H1 (cell line): ENCODE results near the gene BRME1. TPM values are rescaled to one million over a fixed set of nuclear protein-coding genes. Genes with fewer than 3 reads are reported as not detected.

Experiments used
- CTCF ChIA-PET: fragments of 300-600 bp; sonication (Branson Sonifier 250); formaldehyde crosslinking; loops from one replicate; lab custom pipeline; 2021; ENCODE audit not compliant: partially characterized antibody; lab: Charles Lee
- POLR2A ChIA-PET: fragments of 300-600 bp; sonication (Branson Sonifier 250); formaldehyde crosslinking; loops from one replicate; lab custom pipeline; 2021; ENCODE audit warnings: inconsistent platforms; ENCODE audit not compliant: partially characterized antibody; lab: Charles Lee
- DNase-seq, 2 experiments: peaks; one replicate each; pipeline versions ENCODE4 v3.0.0 to v3.0.0-alpha.2; 2010 to 2022; ENCODE audit warnings: low spot score in 2 of 2, low read depth in 1 of 2, mixed read lengths in 1 of 2
- FAIRE-seq: peaks from 2 replicates; lab custom pipeline; 2011; peaks lifted over from hg19 to GRCh38; lab: Jason Lieb, UNC
- H2AFZ ChIP-seq: 2 replicates; pipeline ENCODE4 v1.8.1; 2012; ENCODE audit warnings: low read length, inconsistent platforms
- H2AK5ac ChIP-seq: 2 replicates; pipeline ENCODE4 v1.6.1; 2013; ENCODE audit warnings: low read depth, low read length
- H2BK120ac ChIP-seq: replicated peaks from 2 replicates; pipeline ENCODE3; 2013; ENCODE audit warnings: low read depth, low read length, inconsistent platforms
- H2BK12ac ChIP-seq: 2 replicates; pipeline ENCODE4 v1.6.1; 2013; ENCODE audit warnings: low read depth, low read length
- H2BK15ac ChIP-seq: 2 replicates; pipeline ENCODE4 v1.6.1; 2013; ENCODE audit warnings: low read length
- H2BK20ac ChIP-seq: 2 replicates; pipeline ENCODE4 v1.6.1; 2013; ENCODE audit warnings: low read length
- H2BK5ac ChIP-seq: 2 replicates; pipeline ENCODE4 v1.6.1; 2013; ENCODE audit warnings: low read depth, low read length
- H3K14ac ChIP-seq: 2 replicates; pipeline ENCODE4 v1.6.1; 2013; ENCODE audit warnings: inconsistent platforms; ENCODE audit not compliant: insufficient read length
- H3K18ac ChIP-seq: 2 replicates; pipeline ENCODE4 v1.6.1; 2013; ENCODE audit warnings: low read length; ENCODE audit errors: extremely low read depth
- H3K23ac ChIP-seq: 2 replicates; pipeline ENCODE4 v1.6.1; 2013; ENCODE audit warnings: inconsistent platforms; ENCODE audit not compliant: insufficient read length
- H3K23me2 ChIP-seq: 2 replicates; pipeline ENCODE4 v1.6.1; 2013; ENCODE audit warnings: low read depth, low read length
- H3K27ac ChIP-seq: 2 replicates; pipeline ENCODE4 v1.6.1; 2011; ENCODE audit warnings: low read depth, low read length, inconsistent platforms
- H3K27me3 ChIP-seq, 4 experiments: replicated peaks in 1 of 4; 1 replicate in 1 of 4; 2 replicates in 3 of 4; pipeline versions ENCODE4 v1.6.1 to v1.8.1; 2011 to 2013; ENCODE audit warnings: low read length in 3 of 4, mild to moderate bottlenecking in 3 of 4, inconsistent platforms in 2 of 4, mixed read lengths in 2 of 4, moderate library complexity in 1 of 4; ENCODE audit not compliant: control insufficient read depth in 3 of 4, insufficient read depth in 3 of 4; ENCODE audit errors: extremely low read depth in 1 of 4
- H3K36me3 ChIP-seq, 4 experiments: 2 replicates each; pipeline versions ENCODE4 v1.6.1 to v1.8.1; 2011 to 2013; ENCODE audit warnings: mild to moderate bottlenecking in 4 of 4, low read length in 3 of 4, moderate library complexity in 2 of 4, control low read depth in 1 of 4, inconsistent platforms in 1 of 4; ENCODE audit not compliant: insufficient read depth in 4 of 4, control insufficient read depth in 2 of 4
- H3K4ac ChIP-seq: replicated peaks from 2 replicates; pipeline ENCODE3; 2013; ENCODE audit warnings: low read length, low read depth, mixed read lengths, inconsistent platforms; ENCODE audit not compliant: insufficient read length
- H3K4me1 ChIP-seq, 4 experiments: replicated peaks in 1 of 4; 1 replicate in 1 of 4; 2 replicates in 3 of 4; pipeline versions ENCODE4 v1.6.1 to v1.8.1; 2011 to 2013; ENCODE audit warnings: low read length in 3 of 4, inconsistent platforms in 2 of 4, mixed read lengths in 1 of 4; ENCODE audit not compliant: insufficient read depth in 4 of 4, control insufficient read depth in 3 of 4
- H3K4me2 ChIP-seq, 2 experiments: 2 replicates each; pipeline versions ENCODE4 v1.6.1 to v1.8.1; 2011 to 2013; ENCODE audit warnings: low read depth in 2 of 2, low read length in 2 of 2, control low read depth in 1 of 2, inconsistent platforms in 1 of 2, mild to moderate bottlenecking in 1 of 2; ENCODE audit not compliant: insufficient read depth in 1 of 2
- H3K4me3 ChIP-seq, 4 experiments: fragments of 200-600, 300-600 bp in 1 of 4; sonication (generic), shearing (Covaris generic), sonication (Bioruptor Twin) in 1 of 4; 2 replicates each; pipeline versions ENCODE4 v1.5.1 to v1.8.1; 2011 to 2016; ENCODE audit warnings: low read length in 4 of 4, low read depth in 3 of 4, control low read depth in 2 of 4, inconsistent platforms in 2 of 4, mild to moderate bottlenecking in 2 of 4, mixed read lengths in 1 of 4, moderate library complexity in 1 of 4; ENCODE audit not compliant: insufficient read depth in 2 of 4; ENCODE audit errors: extremely low read depth in 1 of 4
- H3K56ac ChIP-seq: replicated peaks from 2 replicates; pipeline ENCODE3; 2013; ENCODE audit warnings: low read depth, mild to moderate bottlenecking, mixed read lengths, low read length, inconsistent platforms; ENCODE audit not compliant: insufficient read length
- H3K79me1 ChIP-seq: 2 replicates; pipeline ENCODE4 v1.6.1; 2013; ENCODE audit warnings: low read depth, low read length, control low read depth
- H3K79me2 ChIP-seq, 2 experiments: 2 replicates each; pipeline versions ENCODE4 v1.6.1 to v1.8.1; 2012 to 2013; ENCODE audit warnings: low read length in 2 of 2, mild to moderate bottlenecking in 2 of 2, inconsistent platforms in 1 of 2; ENCODE audit not compliant: insufficient read depth in 2 of 2, control insufficient read depth in 1 of 2
- H3K9ac ChIP-seq, 4 experiments: replicated peaks in 1 of 4; 1 replicate in 1 of 4; 2 replicates in 3 of 4; pipeline versions ENCODE4 v1.6.1 to v1.8.1; 2011 to 2013; ENCODE audit warnings: low read depth in 3 of 4, low read length in 3 of 4, control low read depth in 2 of 4, mild to moderate bottlenecking in 2 of 4, moderate library complexity in 2 of 4, inconsistent platforms in 1 of 4; ENCODE audit errors: extremely low read depth in 1 of 4
- H3K9me3 ChIP-seq, 2 experiments: 2 replicates each; pipeline versions ENCODE4 v1.6.1 to v1.8.1; 2012 to 2013; ENCODE audit warnings: mild to moderate bottlenecking in 2 of 2, moderate library complexity in 2 of 2, control low read depth in 1 of 2, inconsistent platforms in 1 of 2, low read depth in 1 of 2, low read length in 1 of 2, mixed read lengths in 1 of 2; ENCODE audit not compliant: insufficient read depth in 2 of 2
- H4K20me1 ChIP-seq, 2 experiments: replicated peaks in 1 of 2; 2 replicates each; pipeline versions ENCODE3 to v1.8.1; 2011 to 2013; ENCODE audit warnings: inconsistent platforms in 2 of 2, low read length in 2 of 2, mild to moderate bottlenecking in 1 of 2; ENCODE audit not compliant: insufficient read depth in 2 of 2, control insufficient read depth in 1 of 2
- H4K5ac ChIP-seq: 2 replicates; pipeline ENCODE4 v1.6.1; 2013; ENCODE audit warnings: low read length, low read depth, mixed read lengths, inconsistent platforms; ENCODE audit not compliant: insufficient read length
- H4K8ac ChIP-seq: 2 replicates; pipeline ENCODE4 v1.8.0; 2013; ENCODE audit warnings: mild to moderate bottlenecking, moderate library complexity, low read length, inconsistent platforms; ENCODE audit not compliant: insufficient read depth; ENCODE audit errors: extremely low read depth
- H4K91ac ChIP-seq: replicated peaks from 2 replicates; pipeline ENCODE3; 2013; ENCODE audit warnings: low read length, mixed read lengths, inconsistent platforms; ENCODE audit not compliant: insufficient read length
- ATF2 ChIP-seq: IDR thresholded peaks from 2 replicates; pipeline ENCODE4 v1.6.1; 2012; ENCODE audit warnings: low read length, inconsistent platforms
- E2F6 ChIP-seq: IDR thresholded peaks from 2 replicates; pipeline ENCODE4 v1.6.1; 2012; ENCODE audit warnings: inconsistent platforms
- SIX5 ChIP-seq: IDR thresholded peaks from 2 replicates; pipeline ENCODE4 v1.6.1; 2011; ENCODE audit warnings: mild to moderate bottlenecking, low read depth, low read length
- TBP ChIP-seq: IDR thresholded peaks from 2 replicates; pipeline ENCODE4 v1.6.1; 2011; ENCODE audit warnings: low read depth, low read length, improper control_type of control experiment
- WGBS, 2 experiments: shearing (Covaris generic) in 1 of 2; methylation state at CpG; one replicate each; pipeline versions ENCODE4 v1.1.6 to v1.1.7; 2013 to 2015; ENCODE audit warnings: low lambda C conversion rate in 2 of 2, mixed read lengths in 2 of 2, inconsistent platforms in 1 of 2, low coverage in 1 of 2, missing lambda C conversion rate in 1 of 2; ENCODE audit not compliant: insufficient replicate concordance in 2 of 2, insufficient coverage in 1 of 2, insufficient read length in 1 of 2; ENCODE audit errors: extremely low coverage in 1 of 2, missing lambda C conversion rate in 1 of 2; 5-methylcytosine and 5-hydroxymethylcytosine counted together
- polyA plus RNA-seq, 7 experiments: library from polyadenylated mRNA; depleted of rRNA in 3 of 7; stranded (reverse) in 5 of 7; unstranded in 2 of 7; fragments of >200 nt in 5 of 7; fragments of 200-250 nt in 2 of 7; gene quantifications; 1 replicate in 5 of 7; 2 replicates in 1 of 7; 4 replicates in 1 of 7; pipeline versions ENCODE4 v1.2.1 to v1.2.3, GENCODE V29; 2011 to 2013; ENCODE audit warnings: missing spikeins in 2 of 7, mixed read lengths in 2 of 7
- total RNA-seq: library from RNA; stranded (reverse); fragmentation: NEBNext Ultra II Directional; extraction: Animal tissue kit (Norgen Biotek cat#: 25700); gene quantifications from 2 replicates; pipeline ENCODE4 v1.2.1, GENCODE V29; 2021

BRME1 gene
- total and polyA plus RNA-seq, 2 of the 8 experiments (the other 6 are each of a cell fraction or from before 2014, with no cell fraction given): 4.6 to 4.7 TPM

- Histone ChIP-seq H3K23me2 (no peaks in the 10 kb centered on the region), H3K18ac (no peak overlapping the region), H3K4me2 (no peak overlapping the region), H3K4me3 (no peak overlapping the region), H4K20me1 (peaks cover 0 to 3% of the 10 kb centered on the region in 2 experiments), H2BK12ac (no peak overlapping the region), H2BK120ac (no peak overlapping the region), H2BK20ac (no peak overlapping the region), H3K27me3 (no peaks in the 10 kb centered on the region), H3K4me1 (no peaks in the 10 kb centered on the region), H3K56ac (no peak overlapping the region), H3K9ac (no peak overlapping the region), H2AK5ac (no peak overlapping the region), H2AFZ (no peak overlapping the region), H3K36me3 (peaks cover 3 to 27% (median 14%) of the 10 kb centered on the region in 4 experiments; a peak in 7 of 8 replicates), H3K79me2 (no peaks in the 10 kb centered on the region), H3K79me1 (no peaks in the 10 kb centered on the region), H3K27ac (no peak overlapping the region), H2BK15ac (no peak overlapping the region), H3K9me3 (no peaks in the 10 kb centered on the region), H3K23ac (no peak overlapping the region), H4K91ac (no peak overlapping the region), H3K4ac (no peak overlapping the region), H2BK5ac (no peak overlapping the region), H4K5ac (no peak overlapping the region), H4K8ac (no peak overlapping the region), H3K14ac (no peak overlapping the region)
- no peak for TF ChIP-seq SIX5
- no peak for TF ChIP-seq E2F6
- no peak for TF ChIP-seq TBP
- TF ChIP-seq ATF2: no peak
- POLR2A ChIA-PET: no interaction called here
- FAIRE-seq (no peak), DNase-seq (no peak)
- CTCF ChIA-PET: interaction anchor here (1.0 to 1.4 kb wide), 2 partner anchors 49 to 160 kb away, joined by 3 to 5 read pairs; no protein-coding TSS in a partner anchor
- 94% methylated on average over 13 of the region's 17 CpGs; no CpG with 5 or more reads in 1 of the 2 experiments for WGBS, 2 experiments
These were observed 7.4 kb upstream of the BRME1 start for GRCh38 chr19:13913352-13913751.
